Measurements from ENCODE around the gene SHF.

The SHF gene

GRCh38 chr15:45198337-45199135, 10.8 kb upstream of the SHF start:
- DNase-seq (ENCODE audit: low spot score): peak; percentile 96

GRCh38 chr15:45197512-45197911, 9.7 kb upstream of the SHF start:
- DNase-seq (ENCODE audit: low spot score): no peak

- DNase-seq (ENCODE audit: low spot score): no peak
These were observed 230 bp downstream of the SHF start for GRCh38 chr15:45187578-45187893.

- no peak for DNase-seq (ENCODE audit: low spot score)
These were observed 792 bp downstream of the SHF start for GRCh38 chr15:45186771-45187577.

GRCh38 chr15:45185903-45186770, 1.6 kb downstream of the SHF start:
- DNase-seq (ENCODE audit: low spot score): peak; percentile 32

- no peak for DNase-seq (ENCODE audit: low spot score)
These were observed 2.5 kb downstream of the SHF start for GRCh38 chr15:45185069-45185779.

GRCh38 chr15:45184562-45185041, 3.2 kb downstream of the SHF start:
- DNase-seq (ENCODE audit: low spot score): no peak

GRCh38 chr15:45183511-45183910, 4.3 kb downstream of the SHF start:
- no peak for DNase-seq (ENCODE audit: low spot score)

GRCh38 chr15:45182996-45183395, 4.8 kb downstream of the SHF start:
- DNase-seq (ENCODE audit: low spot score): no peak

GRCh38 chr15:45181491-45182285, 6.1 kb downstream of the SHF start:
- DNase-seq (ENCODE audit: low spot score): no peak

- no peak for DNase-seq (ENCODE audit: low spot score)
These were observed 6.9 kb downstream of the SHF start for GRCh38 chr15:45180648-45181436.

- no peak for DNase-seq (ENCODE audit: low spot score)
These were observed 7.6 kb downstream of the SHF start for GRCh38 chr15:45180201-45180600.

GRCh38 chr15:45179221-45179985, 8.4 kb downstream of the SHF start:
- DNase-seq (ENCODE audit: low spot score): peak; percentile 29

GRCh38 chr15:45177285-45177684, 10.5 kb downstream of the SHF start:
- no peak for DNase-seq (ENCODE audit: low spot score)

GRCh38 chr15:45174577-45174976, 13.2 kb downstream of the SHF start:
- no peak for DNase-seq (ENCODE audit: low spot score)

- no peak for DNase-seq (ENCODE audit: low spot score)
These were observed 13.7 kb downstream of the SHF start for GRCh38 chr15:45174069-45174468.

GRCh38 chr15:45171912-45172311, 15.9 kb downstream of the SHF start:
- DNase-seq (ENCODE audit: low spot score): no peak

GRCh38 chr15:45169608-45170480, 17.9 kb downstream of the SHF start:
- DNase-seq (ENCODE audit: low spot score): no peak
